ENCODE data around the gene SLC39A6.

- TF ChIP-seq CTCF (IDR thresholded peaks at IDR 0.05; ENCODE audit: insufficient read depth, low read depth, low read length), result no peak
- TF ChIP-seq EZH2 (IDR thresholded peaks at IDR 0.05; ENCODE audit: insufficient read depth, low read length), result no peak
Observed at GRCh38 chr18:36129300-36130038, at the start of gene SLC39A6, which contains the start of gene ELP2.

Measured in astrocyte (in vitro differentiated cells and primary cell).